DLD1 (cell line): ENCODE results near the gene SH2D3C.

Experiments
- in situ Hi-C: cut with HindIII; loops from 2 replicates; pipeline ENCODE4 v1.10.0; 2017; ENCODE audit warnings: low sequenced_read_pairs

Gene SH2D3C

GRCh38 chr9:127705577-127706379 is 72.7 kb downstream of the SH2D3C start:
- in situ Hi-C loops = no loop called here

- in situ Hi-C loops = no loop called here
Measured at GRCh38 chr9:127703289-127703946, 75.0 kb downstream of the SH2D3C start.

GRCh38 chr9:127700594-127701255 is 77.7 kb downstream of the SH2D3C start:
- in situ Hi-C loops = no loop called here

- in situ Hi-C loops = no loop called here
Measured at GRCh38 chr9:127700140-127700539, 78.3 kb downstream of the SH2D3C start.

GRCh38 chr9:127698985-127699670 is 79.3 kb downstream of the SH2D3C start:
- in situ Hi-C loops = no loop called here

GRCh38 chr9:127698386-127698785 is 80.1 kb downstream of the SH2D3C start:
- in situ Hi-C loops = no loop called here

GRCh38 chr9:127697575-127697974 is 80.9 kb downstream of the SH2D3C start:
- in situ Hi-C loops = no loop called here

GRCh38 chr9:127694890-127695720 is 83.4 kb downstream of the SH2D3C start:
- in situ Hi-C loops = no loop called here

GRCh38 chr9:127693697-127694096 is 84.8 kb downstream of the SH2D3C start:
- in situ Hi-C loops = no loop called here

GRCh38 chr9:127693143-127693542 is 85.3 kb downstream of the SH2D3C start:
- in situ Hi-C loops = no loop called here

- in situ Hi-C loops = no loop called here
Measured at GRCh38 chr9:127692071-127692470, 86.4 kb downstream of the SH2D3C start.

- in situ Hi-C loops = no loop called here
Measured at GRCh38 chr9:127690735-127691134, 87.7 kb downstream of the SH2D3C start.

- in situ Hi-C loops = no loop called here
Measured at GRCh38 chr9:127689329-127690000, 89.0 kb downstream of the SH2D3C start.
